HG02798 (cell line): ENCODE data around the gene GOLGA7B.
"Not testable (repeated sequence)": the region's sequence is repeated elsewhere in the genome, so short reads cannot be mapped to it uniquely, and the experiment has no call there.

ENCODE experiments used
- ATAC-seq: cut with Tn5 transposase; IDR thresholded peaks from one replicate; pipeline ENCODE4 v1.9.1; 2021; ENCODE audit warnings: mild to moderate bottlenecking; ENCODE audit not compliant: unreplicated experiment, poor library complexity

GOLGA7B gene

GRCh38 chr10:97830064-97830463, 19.6 kb upstream of the GOLGA7B start:
- no peak for ATAC-seq

- ATAC-seq, result no peak
These were observed 18.4 kb upstream of the GOLGA7B start for GRCh38 chr10:97831259-97831658.

DNA sequence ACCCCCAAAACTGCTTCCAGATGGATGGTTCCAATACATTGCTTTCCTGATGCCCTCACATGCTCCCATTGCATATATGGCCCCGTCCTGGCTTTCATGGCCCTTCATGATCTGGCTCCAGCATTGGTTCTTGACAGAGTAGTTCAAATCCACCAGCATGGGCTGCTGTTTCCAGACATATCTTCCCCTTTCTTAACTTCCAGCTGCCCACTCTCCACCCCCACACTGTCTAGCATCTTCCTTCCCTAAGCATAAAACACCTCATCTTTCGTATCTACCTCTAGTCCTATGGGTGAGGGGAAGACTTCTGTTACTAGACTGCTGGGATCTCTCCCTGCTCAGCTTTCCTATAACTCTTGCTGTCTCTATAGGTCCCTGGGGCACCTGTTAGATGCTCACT, 13.2 kb upstream of the GOLGA7B start:
- ATAC-seq, result no peak

DNA sequence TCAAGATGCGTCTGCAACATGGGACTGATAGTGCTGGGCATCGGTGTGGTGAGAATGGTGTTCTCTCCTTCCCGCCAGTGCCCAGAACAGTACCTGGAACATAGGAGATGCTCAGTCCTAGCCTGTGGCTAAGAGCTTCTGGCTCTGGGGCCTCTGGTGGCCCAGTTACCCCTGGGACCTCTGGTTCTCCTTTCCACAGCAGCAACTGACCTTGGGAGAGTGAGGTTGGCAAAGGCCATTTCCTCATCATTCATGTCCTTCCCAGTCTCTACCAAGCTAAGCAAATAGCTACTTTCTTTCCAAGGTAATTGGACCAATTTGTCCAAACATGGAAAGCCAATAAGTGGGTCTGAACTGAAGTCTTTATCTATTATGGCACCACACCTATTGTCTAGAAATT, 11.6 kb upstream of the GOLGA7B start:
- no peak for ATAC-seq

GRCh38 chr10:97841166-97841565, 8.5 kb upstream of the GOLGA7B start:
- ATAC-seq, result not testable (repeated sequence)

DNA sequence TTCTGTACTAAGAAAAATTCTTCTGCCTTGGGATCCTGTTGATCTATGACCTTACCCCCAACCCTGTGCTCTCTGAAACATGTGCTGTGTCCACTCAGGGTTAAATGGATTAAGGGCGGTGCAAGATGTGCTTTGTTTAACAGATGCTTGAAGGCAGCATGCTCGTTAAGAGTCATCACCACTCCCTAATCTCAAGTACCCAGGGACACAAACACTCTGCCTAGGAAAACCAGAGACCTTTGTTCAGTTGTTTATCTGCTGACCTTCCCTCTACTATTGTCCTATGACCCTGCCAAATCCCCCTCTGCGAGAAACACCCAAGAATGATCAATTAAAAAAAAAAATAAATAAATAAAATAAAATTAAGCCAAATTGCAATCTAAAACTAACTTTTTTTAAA, 7.5 kb upstream of the GOLGA7B start:
- not testable (repeated sequence) for ATAC-seq

DNA sequence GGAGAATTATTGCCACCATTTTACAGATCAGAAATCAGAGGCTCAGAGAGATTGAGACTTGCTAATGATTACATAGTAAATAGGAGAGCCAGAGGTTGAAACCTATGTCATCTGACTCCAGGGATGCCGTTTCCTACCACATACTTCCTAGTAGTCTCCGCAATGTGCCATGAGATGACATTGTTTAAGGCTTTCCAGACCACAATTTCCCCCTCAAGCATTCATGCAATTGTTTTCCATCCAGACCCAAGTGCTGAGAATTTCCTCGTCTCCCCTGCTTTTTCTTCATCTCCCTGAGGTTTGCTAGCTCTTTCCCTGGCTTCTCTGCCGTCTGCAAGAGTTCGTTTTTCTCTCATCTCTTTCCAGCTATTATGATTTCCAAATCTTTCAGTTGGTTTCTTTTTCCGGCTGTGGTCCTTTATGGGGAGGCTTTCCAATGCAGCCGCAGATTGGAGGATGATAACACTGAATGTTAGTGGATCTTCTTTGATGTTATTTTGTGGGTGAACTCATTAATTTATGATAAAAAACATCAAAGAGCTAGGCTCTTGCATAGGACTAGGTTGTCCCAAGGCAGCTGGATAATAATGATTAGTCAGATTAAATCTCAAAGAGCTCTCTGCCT, 6.9 kb upstream of the GOLGA7B start:
- ATAC-seq, result no peak

GRCh38 chr10:97843281-97843671, 6.4 kb upstream of the GOLGA7B start:
- ATAC-seq, result no peak

GRCh38 chr10:97843972-97844371, 5.7 kb upstream of the GOLGA7B start:
- not testable (repeated sequence) for ATAC-seq

GRCh38 chr10:97844678-97845077, 5.0 kb upstream of the GOLGA7B start:
- no peak for ATAC-seq

- peak; percentile 21 for ATAC-seq
These were observed 448 bp upstream of the GOLGA7B start for GRCh38 chr10:97849103-97849686.

- ATAC-seq, result no peak
These were observed 803 bp downstream of the GOLGA7B start for GRCh38 chr10:97850446-97850845.

DNA sequence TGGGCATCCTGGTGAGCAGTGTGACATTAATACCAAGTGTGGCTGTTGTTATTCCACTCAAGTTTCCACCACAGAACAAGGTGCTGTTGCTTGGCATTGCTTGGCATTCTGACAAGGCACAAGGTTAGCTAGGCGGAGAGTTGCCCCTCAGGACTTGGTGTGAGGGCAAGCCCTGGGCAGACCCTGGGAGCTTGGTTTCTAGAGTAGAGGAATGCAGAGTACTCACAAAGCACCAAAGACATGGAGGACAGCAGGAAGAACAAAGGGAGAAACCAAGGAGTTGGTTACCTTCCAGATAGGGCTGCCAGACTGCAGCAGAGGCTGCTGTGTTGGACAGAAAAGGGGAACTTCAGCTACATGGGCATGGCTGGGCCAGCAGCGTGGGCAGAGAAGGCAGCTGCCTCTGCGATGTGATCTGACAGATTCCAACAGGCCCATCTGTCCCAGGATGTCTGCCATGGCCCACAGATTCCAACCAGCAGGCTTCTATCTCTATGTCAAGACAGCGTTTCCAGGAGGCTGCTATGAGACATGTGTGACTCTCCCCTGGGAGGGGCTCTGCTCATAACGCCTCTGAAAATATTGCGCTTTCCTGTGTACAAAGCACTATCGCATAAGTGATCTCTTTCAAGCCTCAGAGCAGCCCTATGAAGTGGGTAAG, 1.8 kb downstream of the GOLGA7B start:
- ATAC-seq, result no peak

DNA sequence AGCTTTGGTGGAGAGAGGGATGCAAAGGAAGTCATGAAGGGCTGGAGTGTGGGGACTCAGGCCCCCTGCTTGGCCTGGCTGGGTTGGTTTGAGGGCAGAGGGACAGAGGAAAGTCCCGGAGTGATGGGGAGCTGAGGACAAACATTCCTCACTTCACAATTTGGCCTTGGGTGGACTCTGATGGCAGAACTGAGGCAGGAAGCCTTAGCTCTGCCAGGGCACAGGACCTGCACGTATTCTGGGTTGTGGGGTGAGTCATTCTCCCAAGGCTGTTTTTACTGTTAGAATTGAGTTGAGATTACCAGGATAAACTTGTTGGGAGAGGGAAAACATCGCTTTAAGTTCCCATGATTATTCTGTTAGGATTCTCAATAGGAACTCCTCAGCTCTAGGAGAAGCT, 2.6 kb downstream of the GOLGA7B start:
- no peak for ATAC-seq

DNA sequence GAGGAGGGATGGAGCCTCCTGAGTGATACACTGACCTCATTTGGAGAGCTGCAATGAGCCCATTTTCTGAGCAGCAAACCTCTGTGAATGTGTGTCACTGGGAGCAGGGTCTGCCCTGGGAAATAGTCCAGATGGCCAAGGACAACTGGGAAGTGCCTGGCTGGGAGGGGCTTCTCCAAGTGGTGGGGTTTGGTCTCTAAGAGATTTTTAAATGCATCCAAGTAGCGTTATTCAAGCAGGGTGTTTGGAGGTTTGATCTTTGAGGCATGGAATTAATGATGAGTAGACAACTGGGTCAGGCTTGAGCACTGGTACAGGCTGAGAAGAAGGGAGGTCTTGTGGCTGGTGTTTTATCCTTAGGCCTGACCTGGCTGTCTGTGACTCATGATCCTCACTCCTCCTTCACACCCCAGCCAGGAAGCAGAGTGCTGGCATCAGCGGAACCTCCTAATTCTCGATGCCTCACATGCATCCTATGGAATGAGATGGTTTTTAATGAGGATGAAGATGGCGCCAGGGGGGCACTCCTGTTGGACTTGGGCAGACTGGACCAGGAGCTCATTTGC, 3.3 kb downstream of the GOLGA7B start:
- ATAC-seq, result no peak

GRCh38 chr10:97854743-97855142, 5.1 kb downstream of the GOLGA7B start:
- ATAC-seq, result no peak

DNA sequence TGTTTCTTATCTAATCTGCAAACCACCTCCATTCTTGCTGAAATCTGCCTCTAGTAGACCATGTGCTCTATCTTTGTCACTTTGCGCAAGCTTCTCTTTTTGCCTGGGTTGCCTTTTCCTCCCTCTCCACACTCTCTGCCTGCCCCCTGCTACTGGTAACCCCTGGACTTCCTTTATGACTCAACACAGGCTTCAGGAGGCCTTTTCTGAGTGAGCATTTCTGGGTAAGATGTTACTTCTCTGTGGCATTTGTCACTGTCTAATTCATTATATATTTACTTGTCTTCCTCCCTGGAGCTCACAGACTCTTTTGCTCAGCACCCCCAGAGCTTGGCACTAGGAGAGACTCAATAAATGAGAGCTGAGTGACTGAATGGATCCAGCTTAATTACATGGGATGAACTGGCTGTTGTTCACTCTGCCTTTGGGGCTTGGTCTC, 8.4 kb downstream of the GOLGA7B start:
- no peak for ATAC-seq

- no peak for ATAC-seq
These were observed 11.6 kb downstream of the GOLGA7B start for GRCh38 chr10:97861097-97861750.

- ATAC-seq, result no peak
These were observed 12.3 kb downstream of the GOLGA7B start for GRCh38 chr10:97861924-97862323.

DNA sequence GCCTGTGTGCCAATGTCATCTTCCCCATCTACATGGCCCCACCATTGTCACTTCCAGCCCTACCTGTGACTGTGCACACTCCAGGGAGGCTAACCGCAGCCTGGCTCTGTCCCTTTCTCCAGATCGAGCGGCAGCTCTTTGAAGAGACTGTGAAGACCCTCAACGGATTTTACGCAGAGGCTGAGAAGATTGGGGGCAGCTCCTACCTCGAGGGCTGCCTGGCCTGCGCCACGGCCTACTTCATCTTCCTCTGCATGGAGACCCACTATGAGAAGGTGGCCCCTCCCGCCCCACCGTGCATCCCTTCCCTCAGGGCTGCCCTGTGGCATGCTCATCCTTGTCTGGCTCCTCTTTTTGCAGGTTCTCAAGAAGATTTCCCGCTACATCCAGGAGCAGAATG, 14.2 kb downstream of the GOLGA7B start:
- no peak for ATAC-seq

DNA sequence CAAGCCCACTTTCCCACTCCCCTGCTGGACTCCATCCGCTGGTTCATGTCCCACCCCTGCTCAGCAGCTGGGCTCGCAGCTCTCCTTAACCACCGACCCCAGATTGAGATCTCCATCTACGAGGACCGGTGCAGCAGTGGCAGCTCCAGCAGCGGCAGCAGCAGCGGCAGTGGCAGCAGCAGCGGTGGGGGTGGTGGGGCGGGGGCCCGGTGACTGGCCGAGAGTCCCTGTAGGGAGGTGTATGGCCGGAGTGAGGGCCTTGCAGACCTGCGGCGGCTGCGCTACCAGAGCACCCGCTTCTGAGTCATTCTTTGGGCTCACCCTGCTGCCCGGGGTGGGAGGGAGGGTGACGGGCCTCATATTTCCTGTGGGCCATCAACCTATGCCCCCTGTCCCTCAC, 15.8 kb downstream of the GOLGA7B start:
- no peak for ATAC-seq
